RCC 7860 (cell line): ENCODE data around the gene PLEKHM2.

Experiments
- DNase-seq: peaks from one replicate; pipeline ENCODE4 v3.0.0-alpha.2; 2015; ENCODE audit warnings: low spot score
- FAIRE-seq: peaks from 2 replicates; lab custom pipeline; 2012; peaks lifted over from hg19 to GRCh38; lab: Jason Lieb, UNC

PLEKHM2 gene

GRCh38 chr1:15674386-15675159 is 9.5 kb upstream of the PLEKHM2 start:
- no peak for DNase-seq
- FAIRE-seq = no peak

GRCh38 chr1:15676010-15676409 is 8.1 kb upstream of the PLEKHM2 start:
- FAIRE-seq (no peak), DNase-seq (no peak)

DNA sequence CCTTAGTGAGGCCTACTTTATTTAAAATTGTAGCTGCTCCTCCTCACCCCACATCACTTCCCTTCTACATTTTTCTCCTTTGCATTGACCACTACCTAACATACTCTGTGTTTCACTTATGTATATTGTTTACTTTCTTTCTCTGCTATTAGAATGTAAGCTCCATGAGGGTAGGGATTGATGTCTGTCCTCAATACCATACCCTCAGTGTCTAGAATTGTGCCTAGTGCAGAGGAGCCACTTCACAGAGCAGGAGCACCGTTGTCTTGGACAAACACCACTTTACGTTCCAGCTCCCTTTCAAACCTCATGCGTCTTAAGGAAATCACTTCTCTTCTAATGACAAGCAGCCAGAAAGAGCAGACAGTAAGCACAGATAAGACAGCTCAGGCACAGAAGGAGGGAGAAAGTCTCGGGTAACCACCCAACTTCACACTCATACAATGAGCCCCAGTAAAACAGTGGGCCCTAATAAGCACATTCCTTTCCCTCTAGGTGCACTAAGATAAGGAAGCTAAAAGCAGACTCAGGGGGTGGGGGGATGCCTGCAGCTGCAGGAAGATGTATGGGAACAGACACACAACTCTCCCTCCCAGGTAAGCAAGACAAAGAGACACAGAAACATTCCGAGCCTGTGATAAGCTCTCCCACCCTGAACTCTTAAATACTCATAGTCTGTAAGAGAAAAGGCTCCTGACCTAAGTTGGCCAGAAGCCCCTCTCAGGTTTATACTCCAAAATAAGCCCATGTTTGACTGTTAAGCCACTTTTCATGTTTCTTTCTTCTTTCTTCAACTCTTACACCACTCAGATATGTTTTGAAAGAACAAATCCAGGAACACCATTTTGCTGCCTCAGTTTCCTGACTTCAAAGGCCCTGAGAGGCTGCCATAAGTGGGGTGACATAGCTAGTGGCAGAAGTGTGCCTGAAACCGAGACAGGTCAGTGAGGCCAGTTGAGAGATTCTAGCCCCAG is 7.1 kb upstream of the PLEKHM2 start:
- no peak for DNase-seq
- FAIRE-seq = no peak

- DNase-seq (peak; percentile 90), FAIRE-seq (peak; percentile 65)
Measured at GRCh38 chr1:15678578-15678977, 5.5 kb upstream of the PLEKHM2 start.

- FAIRE-seq (peak; percentile 89), DNase-seq (peak; percentile 92)
Measured at GRCh38 chr1:15680131-15680530, 4.0 kb upstream of the PLEKHM2 start.

GRCh38 chr1:15680561-15681348 is 3.4 kb upstream of the PLEKHM2 start:
- peak; percentile 58 for DNase-seq
- FAIRE-seq = peak; percentile 71

GRCh38 chr1:15681349-15682292 is 2.5 kb upstream of the PLEKHM2 start:
- FAIRE-seq (no peak), DNase-seq (no peak)

DNA sequence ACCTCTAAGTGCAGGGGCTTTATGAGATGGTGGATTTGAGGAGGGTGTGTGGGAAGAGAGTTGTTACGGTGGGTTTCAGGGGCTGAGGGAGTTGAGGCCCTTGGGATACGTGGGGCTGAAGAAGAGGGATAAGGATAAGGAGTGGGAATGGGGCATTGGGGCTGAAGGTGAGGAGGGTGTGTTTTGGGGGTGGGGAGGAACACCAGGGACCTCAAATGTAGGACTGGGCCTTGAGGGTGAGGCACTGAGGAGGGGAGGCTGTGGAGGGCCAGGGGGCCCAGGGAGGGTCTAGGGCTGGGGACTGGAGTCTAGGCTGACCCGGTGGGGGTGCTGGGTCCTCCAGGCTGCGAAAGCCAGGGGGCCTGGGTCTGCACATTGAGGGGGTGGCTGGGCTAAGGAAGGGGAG is 1.2 kb upstream of the PLEKHM2 start:
- no peak for FAIRE-seq
- no peak for DNase-seq

- FAIRE-seq = no peak
- no peak for DNase-seq
Measured at GRCh38 chr1:15683345-15684039, 628 bp upstream of the PLEKHM2 start.

DNA sequence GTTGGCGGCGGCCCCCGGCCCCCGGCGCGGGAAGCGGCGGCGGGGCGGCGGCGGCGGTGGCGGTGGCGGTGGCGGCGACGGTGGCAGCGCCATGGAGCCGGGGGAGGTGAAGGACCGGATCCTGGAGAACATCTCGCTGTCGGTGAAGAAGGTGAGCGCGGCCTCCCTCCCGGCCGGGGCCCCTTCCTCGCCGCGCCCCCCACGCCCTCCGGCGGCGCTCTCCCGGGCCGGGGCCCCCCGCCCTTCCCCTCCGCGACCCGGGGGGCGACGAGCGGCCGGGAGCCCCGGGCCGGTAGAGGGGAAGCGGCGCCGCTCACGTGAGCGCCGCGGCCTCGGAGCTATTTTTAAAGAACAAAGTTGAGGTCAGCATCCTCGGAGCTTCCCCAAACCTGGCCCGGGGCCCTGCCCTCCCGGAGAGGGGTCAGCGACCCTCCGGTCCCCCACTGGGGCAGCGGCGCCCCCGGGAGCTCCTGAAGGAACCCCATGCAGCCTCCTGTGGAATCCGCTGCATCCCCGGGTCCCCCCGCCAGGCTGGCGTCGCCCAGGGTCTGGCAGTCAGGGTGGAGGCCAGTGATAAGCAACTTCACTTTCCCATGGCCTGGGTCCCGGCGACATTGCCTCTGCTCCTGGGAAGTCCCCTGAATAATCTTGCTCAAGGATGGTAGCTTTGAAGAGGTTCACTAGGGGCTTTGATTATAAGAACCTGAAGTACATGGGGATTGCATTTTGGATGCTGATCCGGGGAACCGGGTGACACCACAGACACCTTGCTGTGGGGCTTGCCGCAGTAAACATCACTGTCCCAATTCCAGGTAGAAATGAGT is 560 bp downstream of the PLEKHM2 start:
- no peak for FAIRE-seq
- DNase-seq = no peak

GRCh38 chr1:15685820-15686219 is 1.7 kb downstream of the PLEKHM2 start:
- DNase-seq (no peak), FAIRE-seq (no peak)

- DNase-seq (no peak), FAIRE-seq (no peak)
Measured at GRCh38 chr1:15687446-15687845, 3.3 kb downstream of the PLEKHM2 start.

DNA sequence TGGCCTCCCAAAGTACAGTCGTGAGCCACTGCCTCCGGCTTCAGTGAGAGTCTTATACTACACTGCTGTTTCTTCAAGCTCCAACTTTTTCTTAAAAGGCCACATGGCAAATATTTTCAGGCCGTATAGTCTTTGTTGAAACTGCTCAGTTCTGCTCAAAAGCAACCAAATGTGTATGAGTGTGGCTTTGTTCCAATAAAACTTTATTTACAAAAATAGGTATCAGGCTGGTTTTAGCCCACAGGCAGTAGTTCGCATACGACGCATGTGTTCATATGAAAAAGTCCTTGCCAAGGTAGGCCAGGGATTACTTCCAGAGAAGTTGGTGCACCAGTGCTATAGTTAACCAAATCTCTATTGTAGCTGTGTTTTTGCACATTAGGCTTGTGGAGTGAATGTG is 6.2 kb downstream of the PLEKHM2 start:
- DNase-seq (no peak), FAIRE-seq (no peak)

DNA sequence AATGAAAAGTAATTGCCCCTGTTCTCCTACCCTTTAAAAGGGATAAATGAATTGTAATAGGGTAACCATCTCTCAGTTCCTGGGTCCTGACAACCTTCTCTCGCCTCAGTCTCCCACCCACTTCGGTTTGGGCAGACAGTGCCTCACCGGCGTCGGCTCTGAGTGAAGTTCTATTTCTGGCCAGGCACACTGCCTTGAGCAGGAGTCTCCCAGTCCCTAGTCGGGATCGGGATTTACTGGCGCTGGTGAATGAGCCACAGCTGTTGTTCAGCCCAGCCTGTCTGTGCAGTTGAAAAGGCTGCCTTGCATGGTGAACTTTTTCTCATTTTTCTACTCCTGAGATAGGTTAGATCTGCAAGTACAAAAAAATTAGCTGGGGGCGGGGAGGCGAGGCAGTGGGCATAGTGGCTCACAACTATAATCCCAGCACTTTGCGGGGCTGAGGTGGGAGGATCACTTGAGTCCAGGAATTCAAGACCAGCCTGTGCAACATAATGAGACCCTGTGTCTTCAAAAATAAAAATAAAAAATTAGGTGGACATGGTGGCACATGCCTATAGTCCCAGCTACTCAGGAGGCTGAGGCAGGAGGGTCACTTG is 7.4 kb downstream of the PLEKHM2 start:
- DNase-seq = no peak
- no peak for FAIRE-seq

DNA sequence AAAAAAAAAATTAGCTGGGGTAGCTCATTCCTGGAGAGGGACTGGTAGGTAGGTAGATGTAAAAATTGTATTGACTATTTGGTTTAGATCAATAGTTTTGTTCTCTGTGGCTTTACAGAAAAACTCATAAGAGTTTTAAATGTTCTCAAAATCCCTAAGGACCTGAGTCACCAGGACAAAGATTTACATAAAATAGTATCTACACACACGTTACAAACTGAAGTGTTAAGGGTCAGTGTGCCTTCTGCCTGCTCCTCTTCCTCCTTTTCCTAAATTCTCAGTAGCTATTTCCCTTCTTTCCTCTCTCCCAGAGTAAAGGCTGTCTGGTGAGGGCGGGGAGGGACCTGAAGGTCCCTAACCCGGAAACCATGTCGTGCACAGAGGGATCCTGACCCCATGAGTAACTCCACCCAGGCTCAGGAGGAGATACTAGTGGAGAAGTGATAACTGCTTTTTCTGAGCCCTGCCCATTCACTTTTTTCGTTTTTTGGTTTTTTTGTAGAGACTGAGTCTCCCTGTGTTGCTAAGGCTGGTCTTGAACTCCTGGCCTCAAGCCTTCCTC is 8.1 kb downstream of the PLEKHM2 start:
- no peak for DNase-seq
- FAIRE-seq = no peak

- no peak for FAIRE-seq
- no peak for DNase-seq
Measured at GRCh38 chr1:15693371-15693770, 9.3 kb downstream of the PLEKHM2 start.

DNA sequence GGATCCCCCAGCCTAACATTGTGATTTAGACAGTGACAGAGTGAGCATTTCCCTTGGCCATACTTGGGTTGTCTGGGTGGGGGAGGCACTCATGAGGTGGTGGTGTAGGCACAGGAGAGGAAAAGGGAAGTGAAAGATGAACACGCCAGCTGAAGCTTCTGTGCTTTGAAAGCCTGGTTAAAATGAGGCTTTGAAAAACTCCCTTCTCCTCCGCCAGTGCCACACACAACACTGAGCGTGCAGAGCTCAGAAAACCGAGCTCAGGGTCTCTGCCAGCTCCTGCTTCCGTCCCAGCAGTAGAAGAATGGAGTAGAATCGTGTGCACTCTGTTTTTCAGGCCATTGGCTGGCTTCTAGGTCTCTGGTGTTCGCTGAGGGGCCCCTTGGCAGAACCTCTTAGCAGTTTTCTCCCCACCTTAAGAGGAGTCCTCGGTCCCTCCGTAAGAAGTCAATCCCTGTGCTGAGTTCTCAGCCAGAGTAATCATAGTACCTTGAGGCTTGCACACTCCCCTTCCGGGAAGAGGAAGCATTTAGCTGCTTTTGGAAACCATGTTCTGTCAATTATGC is 12.9 kb downstream of the PLEKHM2 start:
- no peak for FAIRE-seq
- DNase-seq = no peak
